ENCODE results near the gene AP3S2. TPM values are rescaled to one million over a fixed set of nuclear protein-coding genes. Genes with fewer than 3 reads are reported as not detected.

The AP3S2 gene
- polyA plus RNA-seq, 1 experiment = 54.8 TPM

DNA sequence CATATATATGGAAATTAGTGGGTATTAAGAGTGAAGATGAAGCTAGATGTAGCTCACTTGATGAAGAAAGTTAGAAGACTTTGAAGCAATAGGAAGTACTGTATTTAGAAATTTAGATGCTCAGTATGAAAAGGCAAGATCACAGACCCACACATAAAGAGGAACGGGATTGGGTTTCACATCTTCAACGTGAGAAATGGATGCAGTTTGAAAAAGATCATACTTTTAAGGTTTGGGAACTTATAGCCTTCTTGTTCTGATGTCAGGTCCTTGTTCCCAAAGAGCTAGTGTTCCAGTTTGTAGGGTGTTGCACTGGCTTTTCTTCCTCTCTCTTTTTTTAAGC, 16.7 kb downstream of the AP3S2 start:
- Histone ChIP-seq H3K27me3 (ENCODE audit: control insufficient read depth, insufficient read depth, low read length) (no peaks in the 10 kb centered on the region), H3K4me3 (ENCODE audit: low read depth, low read length) (no peak overlapping the region), H3K27ac (ENCODE audit: low read depth, low read length) (no peak overlapping the region), H3K9me3 (ENCODE audit: control insufficient read depth, insufficient read depth, low read length) (no peaks in the 10 kb centered on the region)
- POLR2A ChIA-PET = interaction anchor here (0.6 kb wide), 1 partner anchor 63 kb away, joined by 3 read pairs; the partner anchor contains the start of gene ANPEP
- DNase-seq (ENCODE audit: low read depth, low spot score) = no peak
- TF ChIP-seq, protein P1, sequence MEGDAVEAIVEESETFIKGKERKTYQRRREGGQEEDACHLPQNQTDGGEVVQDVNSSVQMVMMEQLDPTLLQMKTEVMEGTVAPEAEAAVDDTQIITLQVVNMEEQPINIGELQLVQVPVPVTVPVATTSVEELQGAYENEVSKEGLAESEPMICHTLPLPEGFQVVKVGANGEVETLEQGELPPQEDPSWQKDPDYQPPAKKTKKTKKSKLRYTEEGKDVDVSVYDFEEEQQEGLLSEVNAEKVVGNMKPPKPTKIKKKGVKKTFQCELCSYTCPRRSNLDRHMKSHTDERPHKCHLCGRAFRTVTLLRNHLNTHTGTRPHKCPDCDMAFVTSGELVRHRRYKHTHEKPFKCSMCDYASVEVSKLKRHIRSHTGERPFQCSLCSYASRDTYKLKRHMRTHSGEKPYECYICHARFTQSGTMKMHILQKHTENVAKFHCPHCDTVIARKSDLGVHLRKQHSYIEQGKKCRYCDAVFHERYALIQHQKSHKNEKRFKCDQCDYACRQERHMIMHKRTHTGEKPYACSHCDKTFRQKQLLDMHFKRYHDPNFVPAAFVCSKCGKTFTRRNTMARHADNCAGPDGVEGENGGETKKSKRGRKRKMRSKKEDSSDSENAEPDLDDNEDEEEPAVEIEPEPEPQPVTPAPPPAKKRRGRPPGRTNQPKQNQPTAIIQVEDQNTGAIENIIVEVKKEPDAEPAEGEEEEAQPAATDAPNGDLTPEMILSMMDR (IDR thresholded peaks at IDR 0.05; ENCODE audit: low read depth, low read length) = no peak
- CTCF ChIA-PET = interaction anchor here (0.6 to 9.3 kb wide), 10 partner anchors 11 to 151 kb away, joined by 3 to 498 read pairs (median 4); partner anchors contain the start of genes AP3S2 and MESP1

DNA sequence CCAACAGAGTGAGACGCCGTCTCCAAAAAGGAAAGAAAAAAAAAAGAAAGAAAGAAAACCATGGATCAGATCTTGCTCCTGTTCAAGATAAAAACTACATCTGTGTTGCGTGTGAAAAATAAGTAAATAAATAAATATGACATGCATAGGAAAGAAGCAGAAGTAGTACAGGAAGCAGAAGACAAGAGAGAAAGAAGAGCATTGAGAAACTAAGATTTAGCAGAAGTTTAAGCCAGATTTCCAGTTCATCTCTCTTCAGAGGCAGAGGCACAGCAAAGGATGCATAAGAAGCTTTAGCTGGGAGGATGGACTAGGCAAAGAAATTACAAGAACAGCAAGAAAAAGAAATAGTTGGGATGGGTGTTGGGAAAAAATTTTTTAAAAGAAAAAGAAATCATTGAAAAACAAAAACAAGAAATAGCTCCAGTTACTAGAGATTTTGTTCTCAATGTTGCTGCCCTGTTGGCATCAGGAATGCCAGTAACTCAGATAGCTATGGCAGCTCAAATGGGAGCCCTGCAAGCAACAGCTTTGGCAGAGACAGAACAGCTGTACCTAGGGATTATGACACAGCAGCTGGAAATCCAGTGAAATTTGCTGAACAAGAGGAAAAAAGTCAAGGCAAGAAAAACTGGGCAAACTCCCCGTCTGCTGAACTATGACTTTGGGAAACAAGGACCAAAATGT, 17.3 kb downstream of the AP3S2 start:
- H3K4me3 ChIP-seq (ENCODE audit: low read depth, low read length) = no peak overlapping the region
- no peak for DNase-seq (ENCODE audit: low read depth, low spot score)
- POLR2A ChIA-PET = interaction anchor here (0.6 kb wide), 1 partner anchor 62 kb away, joined by 3 read pairs; the partner anchor contains the start of gene ANPEP
- TF ChIP-seq, protein P1 (IDR thresholded peaks at IDR 0.05; ENCODE audit: low read depth, low read length) = no peak
- no peaks in the 10 kb centered on the region for H3K27me3 ChIP-seq (ENCODE audit: control insufficient read depth, insufficient read depth, low read length)
- CTCF ChIA-PET = interaction anchor here (0.6 to 9.3 kb wide), 11 partner anchors 11 to 151 kb away, joined by 3 to 498 read pairs (median 4); partner anchors contain the start of genes AP3S2, MESP1 and MESP2
- H3K9me3 ChIP-seq (ENCODE audit: control insufficient read depth, insufficient read depth, low read length) = no peaks in the 10 kb centered on the region
- no peak overlapping the region for H3K27ac ChIP-seq (ENCODE audit: low read depth, low read length)

DNA sequence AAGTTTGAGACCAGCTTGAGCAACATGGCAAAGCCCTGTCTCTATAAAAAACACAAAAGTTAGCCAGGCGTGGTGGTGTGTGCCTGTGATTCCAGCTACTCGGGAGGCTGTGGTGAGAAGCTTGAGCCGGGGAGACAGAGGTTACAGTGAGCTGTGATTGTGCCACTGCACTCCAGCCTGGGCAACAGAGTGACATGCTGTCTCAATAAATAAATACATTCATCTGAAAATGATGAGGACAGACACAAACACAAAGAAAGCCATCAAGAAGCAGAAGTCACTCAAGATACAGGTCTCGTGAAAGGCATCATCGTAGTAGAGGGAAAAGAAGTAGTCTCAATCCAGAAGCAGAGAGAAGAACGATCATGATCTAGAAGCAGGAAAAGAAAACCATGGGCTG, 18.1 kb downstream of the AP3S2 start:
- Histone ChIP-seq H3K27me3 (ENCODE audit: control insufficient read depth, insufficient read depth, low read length) (no peaks in the 10 kb centered on the region), H3K9me3 (ENCODE audit: control insufficient read depth, insufficient read depth, low read length) (no peaks in the 10 kb centered on the region), H3K4me3 (ENCODE audit: low read depth, low read length) (no peak overlapping the region), H3K27ac (ENCODE audit: low read depth, low read length) (no peak overlapping the region)
- POLR2A ChIA-PET = no interaction called here
- DNase-seq (ENCODE audit: low read depth, low spot score) = no peak
- TF ChIP-seq, protein P1 (IDR thresholded peaks at IDR 0.05; ENCODE audit: low read depth, low read length) = no peak
- CTCF ChIA-PET = interaction anchor here (1.7 to 9.3 kb wide), 8 partner anchors 11 to 148 kb away, joined by 11 to 498 read pairs (median 44); partner anchors contain the start of genes MESP1 and MESP2

DNA sequence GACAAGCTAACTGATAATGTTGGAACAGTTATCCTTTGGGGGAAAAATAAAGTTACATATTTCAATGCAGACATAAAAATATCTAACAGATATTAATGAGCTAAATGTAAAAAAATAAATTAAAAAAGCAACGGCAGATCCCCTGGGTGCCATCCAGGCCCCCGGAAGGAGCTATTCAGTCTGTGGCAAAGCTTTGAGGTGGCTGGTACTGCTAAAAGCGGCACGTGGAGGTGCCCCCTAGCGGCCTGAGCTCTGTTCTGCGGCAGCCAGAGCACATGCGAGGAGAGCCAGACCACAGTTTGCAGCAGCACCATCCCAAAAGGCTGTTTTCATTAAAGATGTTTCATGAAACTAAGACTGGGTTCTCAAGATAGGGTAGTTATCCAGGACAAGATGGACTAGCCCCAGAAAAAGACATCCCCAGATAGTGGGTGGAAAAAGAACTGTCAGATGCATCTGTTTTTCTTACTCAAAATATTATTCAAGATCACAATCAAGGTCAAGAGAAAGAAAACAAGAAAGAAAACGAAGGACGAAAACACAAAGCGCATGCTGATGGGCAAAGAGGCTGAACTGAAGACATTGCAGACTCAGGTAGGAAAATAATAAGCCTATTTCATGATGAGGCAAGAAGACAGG, 18.7 kb downstream of the AP3S2 start:
- POLR2A ChIA-PET = interaction anchor here (0.8 to 2.0 kb wide), 4 partner anchors 19 to 114 kb away, joined by 3 to 7 read pairs (median 4); partner anchors contain the start of gene AP3S2
- H3K27ac ChIP-seq (ENCODE audit: low read depth, low read length) = no peak overlapping the region
- DNase-seq (ENCODE audit: low read depth, low spot score) = no peak
- H3K27me3 ChIP-seq (ENCODE audit: control insufficient read depth, insufficient read depth, low read length) = no peaks in the 10 kb centered on the region
- H3K9me3 ChIP-seq (ENCODE audit: control insufficient read depth, insufficient read depth, low read length) = no peaks in the 10 kb centered on the region
- H3K4me3 ChIP-seq (ENCODE audit: low read depth, low read length) = no peak overlapping the region
- CTCF ChIA-PET = interaction anchor here (0.6 to 9.3 kb wide), 61 partner anchors 8 to 1149 kb away, joined by 3 to 498 read pairs (median 6); partner anchors contain the start of genes ANPEP, AP3S2, MESP1 and MESP2
- TF ChIP-seq, protein P1 (IDR thresholded peaks at IDR 0.05; ENCODE audit: low read depth, low read length) = peak; percentile 98
